NCI-H2171 treated with DMSO at 0.1 percent for 48 hours (cell line): ENCODE data around the gene SLC24A3.

Experiments
- DNase-seq: peaks from one replicate; lab custom pipeline; 2025; lab: John Stamatoyannopoulos, UW

The SLC24A3 gene

GRCh38 chr20:19392344-19393130 lies 180.1 kb downstream of the SLC24A3 start:
- no peak for DNase-seq

DNA sequence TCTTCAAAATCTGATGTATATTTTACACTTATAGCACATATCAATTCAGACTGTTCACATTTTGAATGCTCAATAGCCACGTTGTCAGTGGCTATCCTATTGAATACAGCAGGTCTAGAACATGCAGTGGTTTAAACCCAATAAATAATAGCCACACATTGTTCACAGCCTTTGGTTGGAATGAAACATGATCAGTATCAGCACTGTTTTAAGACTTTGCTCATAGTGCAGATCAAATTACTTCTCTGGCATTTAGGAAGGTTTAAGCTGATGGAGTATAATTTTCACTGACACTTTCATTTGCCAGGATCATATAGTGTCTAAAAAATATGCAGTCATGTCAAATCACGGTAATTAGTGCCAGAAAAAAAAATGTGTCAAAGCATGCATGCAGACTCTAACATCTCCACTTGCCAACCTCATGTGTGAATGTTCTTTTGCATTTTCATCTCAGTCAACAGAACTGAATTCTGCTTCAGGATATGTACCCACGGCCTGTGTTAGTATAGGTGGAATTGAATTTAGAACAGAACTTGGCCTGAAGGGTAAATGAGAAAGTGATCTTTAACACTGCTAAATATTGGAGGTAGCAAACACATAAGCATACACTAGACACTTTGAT lies 184.1 kb downstream of the SLC24A3 start:
- DNase-seq = peak; percentile 54

DNA sequence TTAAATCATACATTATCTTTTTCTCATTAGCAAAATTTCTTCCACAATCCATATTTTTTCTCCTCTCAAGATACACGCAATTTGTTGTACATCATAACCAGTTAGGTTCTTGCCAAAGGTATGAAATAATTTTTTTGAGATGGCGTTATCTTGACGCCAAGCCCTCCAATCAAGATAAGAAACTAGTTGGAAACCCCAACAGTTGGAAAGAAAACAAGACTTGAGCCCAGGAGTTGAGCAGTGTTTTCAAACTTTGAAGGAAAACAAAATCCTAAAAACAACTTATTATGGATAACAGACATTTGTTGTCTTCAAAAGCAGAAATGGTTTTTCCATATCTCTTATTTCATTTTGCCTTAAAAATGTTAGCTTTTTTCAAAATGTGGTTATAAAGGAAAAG lies 184.8 kb downstream of the SLC24A3 start:
- DNase-seq = no peak

GRCh38 chr20:19397666-19398065 lies 185.2 kb downstream of the SLC24A3 start:
- DNase-seq = no peak

DNA sequence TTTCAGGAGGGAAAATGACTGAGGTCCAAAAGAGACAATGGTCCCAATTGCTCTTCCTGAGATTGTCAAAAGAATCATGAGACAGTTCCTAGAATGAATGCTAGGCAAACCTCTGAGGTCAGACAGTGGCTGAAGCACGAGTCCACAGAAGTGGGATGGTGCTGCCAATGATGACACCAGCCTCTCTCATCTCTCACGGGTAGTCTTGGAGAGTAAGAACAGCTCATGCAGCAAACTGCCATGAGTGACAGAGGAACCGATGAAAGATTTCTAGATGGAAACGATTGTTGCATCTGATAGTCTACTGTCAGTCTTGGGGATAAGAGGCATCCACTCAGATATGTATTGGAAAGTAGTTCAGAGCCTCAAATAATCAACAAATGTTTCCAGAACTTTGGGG lies 188.7 kb downstream of the SLC24A3 start:
- no peak for DNase-seq

DNA sequence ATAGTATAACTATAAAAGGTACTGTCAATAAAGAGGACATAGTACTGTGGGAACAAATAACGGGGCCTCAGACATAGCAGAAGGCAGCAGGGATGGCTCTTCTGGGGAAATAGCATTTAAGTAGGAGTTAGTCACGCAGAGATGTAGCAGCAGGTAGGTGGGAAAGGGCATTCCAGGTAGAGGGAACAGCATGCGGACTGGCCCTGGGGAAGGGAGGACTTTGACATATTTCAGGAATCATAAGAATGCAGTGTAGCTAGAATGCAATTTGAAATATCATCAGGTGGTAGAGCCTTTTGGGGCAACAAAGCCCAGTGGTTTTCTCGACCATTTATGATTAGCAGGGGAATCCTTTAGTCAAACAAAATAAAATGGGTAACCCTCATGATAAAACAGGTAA lies 191.1 kb downstream of the SLC24A3 start:
- DNase-seq = no peak

- DNase-seq = no peak
Observed at GRCh38 chr20:19404826-19405225, 192.4 kb downstream of the SLC24A3 start.

DNA sequence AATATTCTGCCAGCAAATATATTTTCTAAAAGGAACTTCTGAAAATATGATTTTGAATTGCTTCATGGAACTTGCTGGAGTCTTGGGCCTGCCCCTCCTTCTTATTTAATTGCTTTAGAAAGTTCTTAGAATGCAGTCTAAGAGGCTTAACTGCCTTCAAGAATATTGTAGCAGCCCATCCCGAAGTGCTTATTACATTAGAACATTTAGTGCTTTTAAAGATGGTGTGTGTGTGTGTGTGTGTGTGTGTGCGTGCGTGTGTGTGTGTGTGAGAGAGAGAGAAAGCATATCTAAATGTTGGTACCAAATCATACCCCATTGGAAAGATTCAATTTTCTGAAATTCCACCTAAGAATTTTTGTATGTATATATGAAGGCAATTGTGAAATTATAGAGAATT lies 193.5 kb downstream of the SLC24A3 start:
- no peak for DNase-seq

GRCh38 chr20:19406381-19406780 lies 193.9 kb downstream of the SLC24A3 start:
- no peak for DNase-seq

GRCh38 chr20:19407196-19407595 lies 194.8 kb downstream of the SLC24A3 start:
- DNase-seq = no peak

DNA sequence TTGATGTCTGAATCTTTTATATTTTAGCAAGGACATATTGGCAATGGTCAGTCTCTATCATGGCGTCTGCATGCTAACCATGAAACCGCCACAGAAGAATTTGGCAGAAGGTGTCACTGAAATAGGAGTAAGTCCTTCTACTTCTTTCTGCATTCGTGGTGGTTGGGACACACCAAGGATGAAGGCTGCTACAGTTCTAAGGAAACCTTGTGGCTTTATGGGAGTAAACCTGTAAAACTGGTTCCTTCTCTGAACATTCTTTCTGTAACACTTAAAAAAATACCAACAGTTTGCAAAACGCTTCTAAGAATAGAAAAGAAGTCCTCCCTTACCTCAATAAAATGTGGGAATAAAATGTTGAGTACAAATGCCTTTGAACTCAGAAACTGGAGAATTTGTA lies 195.3 kb downstream of the SLC24A3 start:
- DNase-seq = no peak

DNA sequence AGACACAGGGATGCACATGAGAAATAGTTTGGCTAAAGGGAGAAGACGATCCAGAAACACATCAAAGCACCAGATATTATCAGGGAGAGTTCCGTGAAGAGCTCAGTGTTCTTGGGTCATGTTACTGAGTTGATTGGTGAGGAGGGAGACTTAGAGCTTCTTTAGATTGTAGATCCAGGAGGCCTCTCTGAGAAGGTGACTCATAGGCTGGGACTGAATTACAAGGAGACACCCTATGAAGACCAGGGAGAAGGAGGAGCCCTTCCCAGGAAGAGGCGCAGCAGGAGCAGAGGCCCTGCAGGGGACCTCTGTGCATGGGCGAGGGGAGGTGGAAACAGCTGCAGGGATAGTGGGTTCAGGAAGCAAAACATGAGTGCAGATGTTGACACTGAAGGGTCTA lies 196.5 kb downstream of the SLC24A3 start:
- DNase-seq = no peak

- no peak for DNase-seq
Observed at GRCh38 chr20:19411811-19412210, 199.4 kb downstream of the SLC24A3 start.

DNA sequence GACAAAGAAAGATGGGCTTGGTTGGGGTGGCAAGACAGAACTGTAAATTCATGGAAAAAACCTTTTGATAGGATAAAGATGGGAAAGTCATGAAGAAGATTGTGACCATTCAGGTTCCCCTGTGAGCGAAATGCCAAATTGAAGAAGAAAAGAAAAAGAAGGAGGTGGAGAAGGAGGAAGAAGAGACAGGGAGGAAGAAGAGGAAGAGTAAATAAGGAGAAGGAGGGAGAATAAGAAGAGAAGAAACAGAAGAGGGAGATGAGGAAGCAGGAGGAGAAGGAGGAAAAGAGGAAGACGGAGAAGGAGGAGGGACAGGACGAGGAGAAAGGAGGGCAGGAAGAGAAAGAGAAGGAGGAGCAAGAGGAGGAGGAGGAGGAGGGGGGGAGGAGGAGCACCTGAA lies 199.8 kb downstream of the SLC24A3 start:
- DNase-seq = no peak

DNA sequence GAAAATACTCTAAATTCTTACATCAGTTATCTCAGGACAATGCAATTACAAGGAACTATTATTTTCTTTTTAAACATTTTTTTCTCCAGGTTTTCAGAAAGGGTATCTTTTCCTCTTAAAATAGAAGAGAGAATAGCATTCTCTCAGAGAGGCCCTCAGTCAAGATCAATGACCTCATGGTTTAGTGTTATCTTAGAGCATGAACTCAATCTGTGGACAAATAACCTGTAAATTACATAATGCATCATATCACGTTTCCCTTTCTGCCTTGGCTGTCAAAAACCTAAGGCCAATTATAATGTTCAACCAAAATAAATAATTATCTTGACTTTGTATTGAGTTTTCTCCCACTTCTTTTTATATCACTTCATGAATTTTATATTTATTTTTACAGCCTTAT lies 202.2 kb downstream of the SLC24A3 start:
- no peak for DNase-seq

DNA sequence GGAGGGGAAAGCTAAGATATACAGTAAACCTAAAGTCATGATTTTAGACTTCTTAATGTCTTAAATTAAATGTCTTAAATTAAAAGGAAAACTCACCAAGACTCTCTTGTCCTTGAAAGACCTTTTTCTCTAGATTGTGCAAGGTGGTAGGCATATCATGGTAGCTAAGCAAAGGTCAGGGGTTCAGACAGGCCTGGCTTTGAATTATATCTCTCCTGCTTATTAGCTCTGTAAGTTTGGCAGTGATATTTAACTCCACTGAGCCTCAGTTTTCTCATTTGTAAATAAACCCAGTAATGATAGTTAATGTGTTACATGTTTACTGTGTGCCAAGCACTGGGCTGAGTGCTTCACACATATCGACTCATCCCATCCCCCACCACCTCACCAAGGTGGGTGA lies 203.3 kb downstream of the SLC24A3 start:
- no peak for DNase-seq

DNA sequence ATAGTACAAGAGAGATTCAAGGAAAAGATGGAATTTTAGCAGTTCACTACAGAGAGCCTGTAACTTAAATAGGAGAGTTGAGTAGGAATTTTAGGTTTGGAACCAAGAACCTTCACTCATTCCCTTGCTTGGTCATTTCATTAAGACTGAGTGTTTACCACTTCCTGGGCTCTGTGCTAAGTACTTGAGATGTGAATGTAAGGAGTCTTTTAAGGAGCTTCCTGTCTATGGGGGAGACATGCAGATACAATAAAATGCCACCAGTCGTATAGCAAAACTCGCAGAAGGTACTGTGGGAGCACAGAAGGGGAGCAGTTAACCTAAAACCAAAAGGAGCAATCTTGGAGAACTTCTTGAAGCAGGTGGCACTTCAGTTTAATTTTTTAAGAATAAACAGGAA lies 204.2 kb downstream of the SLC24A3 start:
- DNase-seq = no peak

GRCh38 chr20:19419396-19419795 lies 207.0 kb downstream of the SLC24A3 start:
- peak; percentile 16 for DNase-seq

DNA sequence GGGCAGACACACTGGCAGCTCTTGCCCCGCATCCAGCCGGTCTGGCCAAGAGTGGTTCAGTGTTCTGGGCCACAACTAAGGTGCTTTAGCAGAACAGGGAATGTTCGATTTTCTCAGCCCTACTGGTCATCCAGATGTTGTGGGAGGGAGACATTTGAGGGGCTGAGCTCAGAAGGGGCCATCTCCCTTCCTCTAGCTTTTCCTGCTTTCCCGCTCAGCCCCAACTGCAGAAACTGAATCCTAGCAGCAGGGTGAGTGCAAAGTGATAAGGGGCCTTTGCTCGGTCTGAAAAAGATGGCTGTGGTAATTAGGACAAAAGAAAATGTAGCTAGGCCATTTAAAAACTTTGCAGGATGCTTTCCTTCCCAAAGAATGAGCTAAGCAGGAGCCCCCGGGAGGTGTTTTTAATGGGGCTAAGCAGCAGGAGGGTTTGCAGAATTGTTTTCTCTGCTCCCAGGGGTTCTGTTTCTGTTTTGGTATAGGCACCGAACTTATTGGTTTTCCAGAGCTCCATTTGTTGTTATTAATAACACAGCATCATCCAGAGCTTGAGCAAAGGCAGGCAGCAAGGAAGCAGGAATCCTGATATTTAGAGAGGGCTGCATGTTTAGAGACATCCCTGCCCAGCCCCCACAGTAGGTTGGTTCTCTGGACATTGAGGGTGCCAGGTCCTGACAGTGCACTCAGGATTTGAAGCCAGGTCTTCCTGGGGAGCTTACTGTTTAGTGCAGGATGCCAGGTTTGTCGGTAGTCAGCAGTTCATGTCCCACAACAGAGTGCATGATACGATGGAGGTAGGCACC lies 210.9 kb downstream of the SLC24A3 start:
- DNase-seq = no peak

DNA sequence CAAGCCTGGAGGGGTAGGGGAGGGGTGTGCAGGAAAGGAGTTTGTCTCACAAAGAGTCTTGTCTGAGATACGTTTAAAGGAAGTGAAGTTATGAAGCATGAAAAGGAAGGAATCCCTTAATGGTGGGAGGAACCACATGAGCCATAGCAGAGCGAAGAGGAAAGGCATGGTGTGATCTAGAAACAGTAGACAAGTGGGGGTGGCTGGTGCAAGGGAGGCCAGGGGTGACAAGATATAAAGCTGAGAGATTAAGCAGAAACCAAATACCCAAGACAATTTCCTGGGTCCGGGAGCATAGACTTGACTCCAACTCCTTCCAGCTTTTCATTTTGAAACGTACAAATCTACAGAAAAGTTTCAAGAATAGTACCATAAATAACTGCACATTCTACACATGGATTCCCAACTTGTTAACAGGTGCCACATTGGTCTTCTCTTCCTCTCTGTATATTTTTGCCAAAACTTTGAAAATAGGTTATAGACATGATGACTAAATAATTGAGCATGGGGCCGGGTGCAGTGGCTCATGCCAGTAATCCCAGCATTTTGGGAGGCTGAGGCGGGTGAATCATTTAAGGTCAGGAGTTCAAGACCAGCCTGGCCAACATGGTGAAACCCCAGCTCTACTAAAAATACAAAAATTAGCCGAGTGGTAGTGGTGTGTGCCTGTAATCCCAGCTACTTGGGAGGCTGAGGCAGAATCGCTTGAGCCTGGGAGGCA lies 211.6 kb downstream of the SLC24A3 start:
- DNase-seq = no peak

DNA sequence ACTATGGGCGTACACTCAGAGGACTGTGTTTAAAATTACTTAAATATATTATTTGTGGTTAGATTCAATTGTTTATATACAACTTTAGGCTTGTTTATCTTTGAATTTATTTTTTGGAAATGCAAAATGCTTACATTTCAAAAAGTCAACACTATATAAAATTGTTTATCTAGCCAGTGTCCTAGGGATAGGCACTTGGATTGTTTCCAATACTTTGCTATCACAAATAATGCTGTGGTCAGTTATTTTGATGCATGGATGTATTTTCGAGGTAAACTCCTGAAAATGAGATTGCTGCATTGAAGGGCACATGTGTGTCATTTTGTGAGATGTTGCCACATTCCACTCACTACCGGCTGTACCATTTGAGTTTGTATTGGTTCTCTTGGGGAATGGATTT lies 213.9 kb downstream of the SLC24A3 start:
- no peak for DNase-seq

DNA sequence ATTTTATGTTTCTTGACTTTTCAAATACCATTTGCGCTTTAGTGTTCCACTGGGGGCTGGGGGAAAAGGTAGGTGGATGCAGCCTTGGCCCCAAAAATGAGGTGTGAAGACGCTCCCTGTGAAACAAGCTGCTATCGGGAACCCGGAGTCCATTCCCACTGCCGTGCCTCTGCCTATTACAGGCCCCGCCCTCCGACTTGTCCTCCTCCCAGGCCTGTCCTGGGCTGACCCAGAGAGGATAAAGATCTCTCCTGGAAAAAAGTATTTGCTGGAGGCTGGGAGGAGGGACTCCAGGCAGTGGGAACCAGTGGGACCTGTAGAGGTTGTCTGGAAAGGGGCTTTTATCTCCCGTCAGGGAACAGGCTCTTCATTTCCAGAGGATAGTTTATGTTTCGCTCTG lies 215.0 kb downstream of the SLC24A3 start:
- DNase-seq = no peak
